ENCODE results near the gene GHR. TPM values are rescaled to one million over a fixed set of nuclear protein-coding genes. Genes with fewer than 3 reads are reported as not detected.

Gene GHR
- total RNA-seq, 2 experiments from 2014 or later: not detected

- POLR2A ChIA-PET: no interaction called here
- no peak for TF ChIP-seq CTCF (IDR thresholded peaks at IDR 0.05)
- H3K36me3 Mint-ChIP-seq (ENCODE audit: low read depth): no peaks in the 10 kb centered on the region
Measured at GRCh38 chr5:42490831-42491230, 67.6 kb downstream of the GHR start.

GRCh38 chr5:42491699-42492098 is 68.5 kb downstream of the GHR start:
- no peak for DNase-seq
- no peak for TF ChIP-seq CTCF (IDR thresholded peaks at IDR 0.05)
- ATAC-seq: no peak
- CTCF ChIA-PET: no interaction called here
- no peaks in the 10 kb centered on the region for H3K4me1 Mint-ChIP-seq (ENCODE audit: low read depth)
- H3K4me3 Mint-ChIP-seq: no peak overlapping the region
- no peaks in the 10 kb centered on the region for H3K27me3 Mint-ChIP-seq
- intact Hi-C loops (cut with micrococcal nuclease): no loop called here
- H3K36me3 Mint-ChIP-seq (ENCODE audit: low read depth): no peaks in the 10 kb centered on the region
- no peak overlapping the region for H3K27ac Mint-ChIP-seq
- POLR2A ChIA-PET: no interaction called here
- no peaks in the 10 kb centered on the region for H3K9me3 Mint-ChIP-seq

More at GRCh38 chr5:42490831-42491230, 67.6 kb downstream of the GHR start:
- Mint-ChIP-seq H3K9me3 (no peaks in the 10 kb centered on the region), H3K4me1 (ENCODE audit: low read depth) (no peaks in the 10 kb centered on the region), H3K27ac (no peak overlapping the region), H3K27me3 (no peaks in the 10 kb centered on the region), H3K4me3 (no peak overlapping the region)
- DNase-seq: no peak
- CTCF ChIA-PET: no interaction called here
- no peak for ATAC-seq
- intact Hi-C loops (cut with micrococcal nuclease): no loop called here

DNA sequence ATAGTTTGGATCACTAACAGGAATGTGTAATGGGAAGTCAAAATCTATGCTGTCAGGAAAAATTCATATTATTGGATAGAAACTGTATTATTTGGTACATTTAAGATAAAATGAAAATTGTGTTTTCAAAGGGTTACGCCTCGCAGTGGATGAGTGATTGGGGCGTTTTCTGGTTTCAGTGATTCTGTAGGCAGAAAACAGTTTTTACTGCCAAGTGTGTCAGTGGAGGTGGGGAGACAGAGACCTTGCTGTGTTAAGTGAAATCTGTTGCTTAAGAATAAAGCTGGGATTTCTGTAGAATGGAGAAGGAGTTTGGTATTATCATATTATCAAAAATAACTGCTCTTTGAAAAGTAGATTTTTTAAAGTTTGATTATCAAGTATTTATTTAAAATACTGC is 69.7 kb downstream of the GHR start:
- no peak overlapping the region for H3K27ac Mint-ChIP-seq
- no peak for ATAC-seq
- no peaks in the 10 kb centered on the region for H3K27me3 Mint-ChIP-seq
- DNase-seq: no peak
- TF ChIP-seq CTCF (IDR thresholded peaks at IDR 0.05): no peak
- intact Hi-C loops (cut with micrococcal nuclease): no loop called here
- no peak overlapping the region for H3K4me3 Mint-ChIP-seq
- no peaks in the 10 kb centered on the region for H3K9me3 Mint-ChIP-seq
- CTCF ChIA-PET: no interaction called here
- no peaks in the 10 kb centered on the region for H3K36me3 Mint-ChIP-seq (ENCODE audit: low read depth)
- POLR2A ChIA-PET: no interaction called here
- no peaks in the 10 kb centered on the region for H3K4me1 Mint-ChIP-seq (ENCODE audit: low read depth)

DNA sequence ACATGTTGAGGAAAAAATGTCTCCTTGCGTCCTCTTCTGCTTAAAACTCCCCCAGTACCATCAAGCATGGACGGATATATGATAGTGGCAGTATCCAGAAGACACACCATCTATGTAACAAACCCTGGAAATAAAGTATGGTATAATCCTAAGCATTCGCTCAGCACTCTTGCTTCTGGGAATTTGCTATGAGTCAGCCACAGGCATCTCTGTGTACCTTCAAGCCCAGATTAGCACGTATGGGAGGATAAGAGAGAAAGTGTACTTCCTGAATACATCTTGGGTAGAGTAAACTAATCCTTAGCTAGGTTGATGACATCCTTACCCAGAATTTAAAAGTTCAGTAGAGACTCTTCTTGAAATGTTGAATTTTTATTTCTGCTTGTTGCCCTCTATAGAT is 71.2 kb downstream of the GHR start:
- Mint-ChIP-seq H3K4me1 (ENCODE audit: low read depth) (no peaks in the 10 kb centered on the region), H3K4me3 (no peak overlapping the region), H3K9me3 (no peaks in the 10 kb centered on the region), H3K27me3 (no peaks in the 10 kb centered on the region), H3K36me3 (ENCODE audit: low read depth) (no peaks in the 10 kb centered on the region), H3K27ac (no peak overlapping the region)
- ChIA-PET POLR2A (no interaction called here), CTCF (interaction anchor here (0.6 to 1.2 kb wide), 2 partner anchors 11 to 394 kb away, joined by 3 read pairs; no protein-coding TSS in a partner anchor)
- intact Hi-C loops (cut with micrococcal nuclease): no loop called here
- DNase-seq: no peak
- no peak for ATAC-seq
- TF ChIP-seq CTCF (IDR thresholded peaks at IDR 0.05): no peak

GRCh38 chr5:42495914-42496313 is 72.7 kb downstream of the GHR start:
- Mint-ChIP-seq H3K9me3 (no peaks in the 10 kb centered on the region), H3K27me3 (no peaks in the 10 kb centered on the region), H3K36me3 (ENCODE audit: low read depth) (no peaks in the 10 kb centered on the region), H3K4me1 (ENCODE audit: low read depth) (no peaks in the 10 kb centered on the region), H3K4me3 (no peak overlapping the region), H3K27ac (no peak overlapping the region)
- ATAC-seq (no peak), DNase-seq (no peak)
- TF ChIP-seq CTCF (IDR thresholded peaks at IDR 0.05): no peak
- POLR2A ChIA-PET: no interaction called here
- intact Hi-C loops (cut with micrococcal nuclease): no loop called here
- CTCF ChIA-PET: no interaction called here

Data from activated CD8-positive, alpha-beta T cell treated with anti-CD3 and anti-CD28 coated beads for 36 hours (primary cell).